HG03060 (cell line): ENCODE data around the gene SMAD7.

Experiments
- ATAC-seq: cut with Tn5 transposase; IDR thresholded peaks from one replicate; pipeline ENCODE4 v1.9.1; 2021; ENCODE audit warnings: low read depth, moderate number of reproducible peaks; ENCODE audit not compliant: unreplicated experiment

SMAD7 gene

DNA sequence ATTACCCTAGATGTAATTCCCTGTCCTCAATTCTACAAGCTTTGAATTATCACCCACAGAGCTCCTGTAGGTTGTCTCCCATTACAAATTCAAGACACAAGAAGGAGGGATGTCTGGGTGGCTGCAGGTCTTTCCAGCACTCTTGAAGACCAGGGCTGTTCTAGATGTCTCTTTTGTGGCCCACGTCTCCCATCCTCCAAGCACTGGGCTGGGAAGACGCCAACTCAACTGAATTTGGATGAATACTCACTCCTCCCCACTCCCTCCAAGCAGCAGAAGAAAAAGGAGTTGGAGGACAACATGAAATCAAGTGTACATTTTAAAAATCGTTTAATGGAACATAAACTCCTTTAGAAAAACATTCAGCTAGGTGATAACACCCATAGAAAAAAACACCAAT is 31.2 kb downstream of the SMAD7 start:
- ATAC-seq, result no peak

DNA sequence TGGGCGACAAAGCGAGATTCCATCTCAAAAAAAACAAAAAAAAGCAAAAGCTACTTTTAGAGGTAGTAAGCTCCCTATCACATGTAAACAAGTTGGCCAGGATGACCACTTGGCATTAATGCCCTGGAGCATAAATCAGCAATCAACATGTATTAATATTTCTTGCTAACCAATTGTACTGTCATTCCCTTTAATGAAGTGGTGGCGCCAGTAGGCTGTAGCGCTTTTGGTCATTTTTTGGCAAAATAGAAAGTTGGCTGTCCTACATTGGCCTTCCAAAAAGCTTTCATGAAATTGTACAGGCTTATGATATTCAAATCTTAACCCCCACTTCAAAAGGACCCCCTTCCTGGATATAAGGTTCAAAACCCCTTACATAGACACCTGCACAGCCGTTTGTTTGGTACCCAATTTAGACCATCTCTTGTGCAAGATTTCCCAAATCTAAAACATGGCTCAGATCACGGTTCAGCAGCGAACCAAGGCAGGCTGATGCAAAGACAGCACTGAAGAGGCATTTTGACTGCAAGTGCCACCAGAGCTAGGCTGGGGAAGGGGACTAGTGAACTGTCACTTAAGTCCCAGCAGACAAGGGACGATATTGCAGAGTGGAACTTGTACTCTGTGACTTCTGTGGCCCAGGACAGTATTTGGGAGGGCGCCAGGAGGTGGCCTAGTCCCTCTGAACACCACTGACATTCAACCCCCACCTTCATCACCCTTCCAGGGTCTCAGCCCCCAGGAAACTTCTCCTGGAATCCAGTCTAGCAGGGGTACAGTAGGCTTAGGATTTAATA is 31.9 kb downstream of the SMAD7 start:
- ATAC-seq, result no peak

DNA sequence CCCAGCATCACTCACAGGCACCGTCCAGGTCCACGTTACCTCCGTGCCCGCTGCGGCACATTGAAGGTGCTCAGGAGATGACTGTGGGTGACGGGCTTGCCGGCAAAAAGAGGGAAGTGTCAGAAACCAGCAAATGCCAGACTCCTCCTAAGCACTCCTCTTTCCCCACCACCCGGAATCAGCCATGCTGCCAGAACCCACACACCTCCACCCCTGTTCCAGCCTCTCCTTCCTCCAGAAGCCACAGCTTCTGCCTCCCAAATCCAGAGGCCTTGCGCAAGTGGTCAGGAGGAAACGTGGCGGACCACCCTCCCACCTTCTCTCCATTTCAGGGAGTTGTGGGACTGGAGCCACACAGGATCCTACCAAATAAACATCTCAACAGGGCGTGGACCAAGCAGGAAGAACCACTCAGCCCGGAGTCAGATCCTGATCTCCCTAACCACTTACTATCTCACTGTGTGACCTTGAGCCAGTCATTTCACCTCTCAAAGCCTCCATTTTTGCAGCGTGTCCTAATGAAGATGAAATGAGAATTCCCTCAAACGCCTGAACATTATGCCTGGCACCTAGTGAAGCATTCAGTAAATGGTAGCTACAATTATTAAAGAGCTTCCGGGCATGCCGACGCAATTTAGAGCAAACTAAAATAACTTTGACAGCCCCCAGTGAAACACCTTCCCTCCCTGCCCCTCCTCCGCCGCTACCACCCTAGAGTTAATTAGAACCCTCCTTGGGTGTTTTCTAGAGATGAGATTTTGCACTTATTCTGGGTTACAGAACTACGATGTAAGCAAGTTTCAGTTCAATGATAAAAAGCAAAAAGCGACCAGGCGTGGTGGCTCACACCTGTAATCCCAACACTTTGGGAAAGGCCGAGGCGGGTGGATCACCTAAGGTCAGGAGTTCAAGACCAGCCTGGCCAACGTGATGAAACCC is 32.9 kb downstream of the SMAD7 start:
- no peak for ATAC-seq

DNA sequence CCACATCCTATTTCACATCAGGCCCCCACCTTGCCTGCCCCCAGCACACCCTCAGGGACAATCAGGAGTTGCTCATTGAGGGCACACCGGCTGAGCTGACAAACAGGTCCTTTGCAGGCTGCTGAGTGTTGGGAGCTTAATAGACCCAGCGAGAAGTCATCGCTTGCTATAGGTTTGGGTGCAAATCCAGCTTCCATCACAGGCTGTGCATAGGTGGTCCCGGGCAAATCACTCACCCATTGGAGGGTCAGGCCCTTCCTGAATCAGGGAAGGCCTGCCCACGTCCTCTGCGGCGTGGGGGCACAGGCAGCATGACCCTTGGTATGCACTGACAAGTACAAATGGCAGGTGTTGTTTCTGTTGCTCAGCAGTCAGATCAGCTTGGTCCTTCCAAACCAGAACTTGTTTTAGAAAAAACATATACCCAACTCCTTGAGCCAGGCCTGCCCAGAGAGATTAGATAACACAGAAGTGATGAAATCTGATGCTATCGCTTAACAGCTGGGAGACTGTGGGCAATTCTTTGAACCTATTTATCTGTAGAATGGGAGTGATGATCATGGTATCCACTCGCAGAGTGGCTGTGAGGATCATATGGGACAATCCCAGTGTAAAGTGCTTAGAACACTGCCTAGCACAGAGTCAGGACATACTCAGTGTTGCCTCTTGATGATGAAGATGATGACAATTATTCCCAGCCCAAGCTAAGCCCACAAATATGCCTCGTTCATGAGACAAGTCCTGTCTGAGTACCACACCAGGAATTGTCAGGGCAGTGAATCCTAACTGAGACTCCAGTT is 34.9 kb downstream of the SMAD7 start:
- no peak for ATAC-seq

GRCh38 chr18:48914581-48915251 is 36.0 kb downstream of the SMAD7 start:
- no peak for ATAC-seq

GRCh38 chr18:48913775-48914174 is 37.0 kb downstream of the SMAD7 start:
- ATAC-seq, result no peak

DNA sequence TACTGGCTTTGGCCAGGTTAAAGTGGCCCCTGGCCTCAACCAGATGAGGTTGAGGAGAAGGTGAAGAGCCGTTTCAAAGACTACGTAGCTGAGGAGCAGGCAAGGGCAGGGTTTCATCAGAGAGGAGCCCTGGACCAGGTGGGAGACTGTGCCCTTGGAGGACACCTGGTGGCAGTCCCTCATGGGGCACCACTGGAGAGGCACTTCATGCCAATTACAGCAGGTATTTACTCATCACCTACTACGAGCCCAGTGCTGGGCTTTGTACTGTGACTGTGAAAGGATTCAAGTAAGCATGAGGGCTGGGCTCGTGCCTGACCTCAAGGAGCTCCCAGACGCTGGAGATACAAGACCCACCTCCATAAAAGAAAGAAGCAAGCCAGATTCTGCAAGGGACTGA is 37.6 kb downstream of the SMAD7 start:
- no peak for ATAC-seq

DNA sequence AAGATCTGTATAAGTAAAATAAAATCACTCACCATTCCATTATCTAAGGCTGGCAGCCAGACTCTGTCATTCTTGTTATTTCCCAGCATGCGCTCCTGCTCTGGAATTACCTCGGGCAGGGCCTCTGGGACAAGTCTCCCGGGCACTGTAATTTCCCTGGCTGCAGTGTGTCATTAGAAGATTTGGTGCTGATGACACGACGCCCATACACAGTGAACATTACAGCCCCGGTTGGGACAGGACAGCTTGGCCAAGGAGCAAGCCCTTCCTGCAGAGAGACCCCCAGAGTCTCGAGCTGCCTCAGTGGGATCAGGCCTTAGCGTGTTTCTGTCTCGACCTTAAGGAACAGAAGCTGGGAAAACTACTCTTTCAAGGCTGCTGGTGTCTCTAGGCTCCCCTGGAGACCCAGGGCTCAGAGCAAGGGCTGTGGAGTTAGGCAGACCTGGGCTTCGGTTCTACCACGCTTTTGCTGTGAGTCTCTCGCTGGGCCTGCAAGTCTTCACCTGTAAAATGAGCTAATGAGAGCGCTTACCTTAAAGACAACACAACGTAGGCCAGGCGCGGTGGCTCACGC is 39.7 kb downstream of the SMAD7 start:
- no peak for ATAC-seq

DNA sequence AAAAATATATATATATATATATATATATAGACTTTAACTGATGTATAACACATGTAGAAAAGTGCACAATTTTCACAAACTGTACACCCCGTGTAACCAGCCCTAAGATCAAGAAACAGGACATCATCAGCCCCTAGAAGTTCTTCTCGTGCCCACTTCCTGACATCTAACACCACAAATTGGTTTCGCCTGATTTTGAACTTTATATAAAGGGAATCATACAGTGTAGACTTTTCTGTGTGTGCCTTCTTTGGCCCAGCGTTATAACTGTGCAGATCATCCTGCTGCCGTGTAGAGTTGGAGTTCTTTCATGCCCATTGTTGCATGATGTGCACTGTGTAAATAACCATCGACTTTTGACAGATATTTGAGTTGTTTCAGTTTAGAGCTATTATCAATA is 41.0 kb downstream of the SMAD7 start:
- ATAC-seq, result no peak

GRCh38 chr18:48908916-48909315 is 41.8 kb downstream of the SMAD7 start:
- ATAC-seq, result no peak

GRCh38 chr18:48905513-48905912 is 45.3 kb downstream of the SMAD7 start:
- no peak for ATAC-seq

DNA sequence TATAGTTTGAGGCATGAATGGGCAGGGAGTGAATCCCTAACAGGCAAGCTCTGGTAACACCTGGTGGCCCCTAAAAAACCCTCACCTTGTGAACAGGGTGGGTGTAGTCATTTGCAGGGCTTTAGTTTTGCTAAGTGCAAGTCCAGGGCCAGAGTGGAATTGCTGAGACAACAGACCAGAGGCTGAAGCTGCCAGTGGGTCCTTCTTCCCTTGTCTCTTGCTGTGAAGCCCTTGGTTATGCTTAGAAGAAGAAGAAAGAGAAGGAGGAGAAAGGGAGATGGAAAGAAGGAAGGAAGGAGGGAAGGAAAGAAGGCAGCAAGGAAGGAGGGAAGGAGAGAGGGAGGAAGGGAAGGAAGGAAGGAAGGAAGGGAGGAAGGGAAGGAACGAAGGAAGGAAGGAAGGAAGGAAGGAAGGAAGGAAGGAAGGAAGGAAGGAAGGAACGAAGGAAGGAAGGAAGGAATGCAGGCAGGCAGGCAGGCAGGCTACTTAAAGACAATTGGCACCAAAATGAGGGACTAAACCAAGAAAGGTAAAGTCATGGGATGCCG is 45.8 kb downstream of the SMAD7 start:
- ATAC-seq, result no peak

- ATAC-seq, result no peak
Observed at GRCh38 chr18:48904091-48904490, 46.7 kb downstream of the SMAD7 start.

DNA sequence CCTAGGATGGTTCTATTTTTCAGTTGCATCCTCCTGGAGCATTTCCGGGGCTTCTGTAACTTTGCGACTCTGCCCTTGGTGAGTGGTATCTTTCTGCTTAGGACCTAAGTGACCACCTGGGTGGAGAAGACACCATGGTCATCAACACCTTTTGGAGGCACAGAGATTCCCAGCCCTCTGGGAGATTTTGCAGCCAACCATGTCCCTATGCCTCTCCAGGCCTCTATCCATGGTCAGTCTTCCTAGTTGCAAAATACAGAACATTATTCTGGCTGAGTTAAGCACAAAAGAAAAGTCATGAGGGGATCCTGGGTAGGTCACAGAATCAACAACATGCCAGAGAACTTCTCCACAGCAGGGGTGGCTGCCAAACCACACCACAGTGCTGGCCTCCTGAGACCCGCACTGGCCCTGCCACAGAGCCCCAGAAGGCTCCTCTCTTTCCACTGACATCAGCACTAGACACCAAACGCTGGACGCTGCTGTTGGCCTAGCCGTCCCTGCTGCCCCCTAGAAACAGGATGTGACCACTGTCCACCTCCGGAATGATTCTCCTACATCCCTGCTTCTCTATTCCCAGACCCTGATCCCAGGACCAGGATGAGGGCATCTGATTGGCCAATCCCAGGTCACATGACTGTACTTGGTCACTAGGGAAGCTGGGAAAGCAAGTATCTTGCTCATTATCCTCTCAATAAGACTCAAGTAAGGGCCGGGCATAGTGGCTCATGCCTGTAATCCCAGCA is 47.7 kb downstream of the SMAD7 start:
- no peak for ATAC-seq

DNA sequence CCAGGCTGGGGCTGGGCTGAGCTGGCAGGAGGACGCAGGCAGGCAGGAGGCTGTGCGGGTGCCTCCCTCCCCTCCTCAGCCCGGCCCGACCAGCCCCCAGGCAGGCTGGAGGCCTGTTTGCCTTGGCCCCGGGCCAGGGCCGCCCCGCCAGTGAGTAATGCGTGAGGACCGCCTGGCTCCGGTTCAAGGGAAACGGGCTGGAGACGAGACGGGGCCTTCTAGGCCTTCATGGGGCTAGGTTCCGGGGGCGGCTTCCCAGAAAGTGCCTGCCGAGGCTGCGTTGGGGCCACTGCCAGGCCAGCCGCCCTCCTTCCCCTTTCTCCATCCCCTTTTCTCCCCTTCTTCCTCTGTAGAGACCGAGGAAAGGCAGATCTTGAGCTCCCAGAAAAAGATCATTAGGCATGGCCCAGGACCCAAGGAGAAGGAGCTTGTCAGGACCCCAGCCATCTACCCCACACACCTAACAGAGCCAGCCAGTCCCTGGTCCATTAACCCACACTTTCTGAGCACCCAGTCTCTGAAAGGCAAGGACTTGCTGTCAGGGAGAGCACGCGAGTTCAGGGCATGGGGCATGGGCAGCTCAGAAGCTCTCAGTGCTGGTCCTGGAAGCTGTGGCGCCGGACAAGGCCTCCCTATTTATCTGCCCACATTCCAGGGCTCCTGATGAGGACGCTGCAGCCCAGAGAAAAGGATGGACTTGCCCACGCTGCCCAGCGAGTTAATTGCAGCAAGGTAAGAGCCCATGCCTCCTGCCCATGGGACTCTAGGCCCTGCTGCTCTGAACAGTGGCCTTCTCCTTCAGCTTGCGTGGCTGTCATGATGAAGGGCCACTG is 48.5 kb downstream of the SMAD7 start:
- no peak for ATAC-seq

- no peak for ATAC-seq
Observed at GRCh38 chr18:48901145-48902022, 49.4 kb downstream of the SMAD7 start.

DNA sequence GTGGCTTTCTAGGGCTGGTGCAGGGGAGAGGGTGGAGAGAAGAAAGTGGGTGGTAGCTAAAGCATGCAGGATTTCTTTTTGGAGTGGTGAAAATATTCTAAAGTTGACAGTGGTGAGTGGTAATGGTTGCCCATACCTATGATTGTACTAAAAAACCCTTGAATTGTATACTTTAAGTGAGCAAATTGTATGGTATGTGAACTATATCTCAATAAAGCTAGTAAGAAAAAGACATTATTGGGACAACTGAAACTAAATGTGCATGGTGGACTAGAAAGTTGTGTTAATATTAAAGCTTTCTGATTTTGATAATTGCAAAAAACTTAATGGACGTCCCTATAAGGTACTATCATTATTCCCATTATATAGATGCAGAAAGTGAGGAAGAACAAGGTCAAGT is 50.3 kb downstream of the SMAD7 start:
- no peak for ATAC-seq
